Panc1 (cell line): ENCODE data around the gene SBK1. TPM values are rescaled to one million over a fixed set of nuclear protein-coding genes. Genes with fewer than 3 reads are reported as not detected.

Experiments used
- ATAC-seq: fragments of 200-7000 bp; cut with Tn5 transposase; 2 replicates; pipeline ENCODE4 v1.9.1; 2020; ENCODE audit warnings: mild to moderate bottlenecking, moderate library complexity
- BruUV-seq: library from RNA; stranded (reverse); fragments of 400-500 nt; replicated peaks from 2 replicates; lab custom pipeline; 2021; lab: Mats Ljungman, UMichigan
- CTCF ChIA-PET: fragments of 300-600 bp; sonication (Branson Sonifier 250); formaldehyde crosslinking; loops from one replicate; lab custom pipeline; 2022; ENCODE audit warnings: antibody characterized with exemption; lab: Charles Lee
- POLR2A ChIA-PET: fragments of 300-600 bp; sonication (Branson Sonifier 250); formaldehyde crosslinking; loops from one replicate; lab custom pipeline; 2022; ENCODE audit warnings: antibody characterized with exemption; lab: Charles Lee
- DNase-seq: peaks from one replicate; pipeline ENCODE4 v3.0.0-alpha.2; 2010; ENCODE audit warnings: low read depth, low spot score
- H3K27ac ChIP-seq: 2 replicates; pipeline ENCODE4 v1.5.1; 2011; ENCODE audit warnings: mild to moderate bottlenecking, low read length, inconsistent platforms
- H3K27me3 ChIP-seq: fragments of 200-500 bp; sonication (Bioruptor generic); 2 replicates; pipeline ENCODE4 v1.6.0; 2014; ENCODE audit warnings: low read length, inconsistent platforms; ENCODE audit not compliant: control insufficient read depth, insufficient read depth
- H3K36me3 ChIP-seq: fragments of 200-500 bp; sonication (Bioruptor generic); 2 replicates; pipeline ENCODE4 v1.5.1; 2014; ENCODE audit warnings: inconsistent platforms, mild to moderate bottlenecking, low read length, moderate library complexity; ENCODE audit not compliant: control insufficient read depth, insufficient read depth
- H3K4me1 ChIP-seq: 2 replicates; pipeline ENCODE4 v1.5.1; 2011; ENCODE audit warnings: inconsistent platforms, mild to moderate bottlenecking, low read length, moderate library complexity; ENCODE audit not compliant: control insufficient read depth, insufficient read depth
- H3K4me3 ChIP-seq, 2 experiments: 2 replicates each; pipeline ENCODE4 v1.5.1; 2011 to 2012; ENCODE audit warnings: low read depth in 2 of 2, low read length in 2 of 2, mild to moderate bottlenecking in 2 of 2, inconsistent platforms in 1 of 2, moderate library complexity in 1 of 2
- H3K9me3 ChIP-seq: fragments of 200-500 bp; sonication (Bioruptor generic); 2 replicates; pipeline ENCODE4 v1.5.1; 2014; ENCODE audit warnings: low read depth, mild to moderate bottlenecking, inconsistent platforms, low read length, moderate library complexity; ENCODE audit not compliant: control insufficient read depth, insufficient read depth
- POLR2AphosphoS5 ChIP-seq: IDR thresholded peaks from 2 replicates; pipeline ENCODE4 v1.6.1; 2012; ENCODE audit warnings: mild to moderate bottlenecking, low read depth, low read length, moderate library complexity
- REST ChIP-seq, 2 experiments: IDR thresholded peaks; 2 replicates each; pipeline ENCODE4 v1.6.1; 2011 to 2012; ENCODE audit warnings: low read depth in 2 of 2, control low read depth in 1 of 2, low read length in 1 of 2, mild to moderate bottlenecking in 1 of 2, moderate library complexity in 1 of 2; ENCODE audit not compliant: insufficient read depth in 1 of 2
- SIN3A ChIP-seq: IDR thresholded peaks from 2 replicates; pipeline ENCODE4 v1.6.1; 2012; ENCODE audit warnings: low read depth, mild to moderate bottlenecking, low read length, moderate library complexity, borderline replicate concordance; ENCODE audit not compliant: insufficient read depth
- TCF7L2 ChIP-seq: IDR thresholded peaks from 2 replicates; pipeline ENCODE4 v1.6.1; 2011; ENCODE audit warnings: mild to moderate bottlenecking, low read depth, low read length, inconsistent platforms
- in situ Hi-C: cut with HindIII; loops from 2 replicates; pipeline ENCODE4 v1.10.0; 2016; ENCODE audit warnings: low sequenced_read_pairs, low pct_unique_long_range_greater_than_20kb
- intact Hi-C: fragments of 100-400 bp; cut with micrococcal nuclease; formaldehyde crosslinking; loops from one replicate; pipeline ENCODE4 v1.10.0; 2022; ENCODE audit not compliant: unreplicated experiment
- total RNA-seq: library from RNA; stranded (reverse); gene quantifications from one replicate; pipeline ENCODE4 v1.2.1, GENCODE V29; 2021; ENCODE audit not compliant: unreplicated experiment

The SBK1 gene
- total RNA-seq, 1 experiment from 2014 or later = 2.4 TPM

- ATAC-seq (no peak), DNase-seq (no peak)
- BruUV-seq = no TSS peak
- Histone ChIP-seq H3K9me3 (no peaks in the 10 kb centered on the region), H3K4me3 (no peak overlapping the region), H3K27me3 (no peaks in the 10 kb centered on the region), H3K4me1 (no peaks in the 10 kb centered on the region), H3K36me3 (no peaks in the 10 kb centered on the region), H3K27ac (no peak overlapping the region)
- in situ Hi-C loops = no loop called here
- intact Hi-C loops = no loop called here
- TF ChIP-seq SIN3A = no peak
- TF ChIP-seq REST (IDR thresholded peaks at IDR 0.05; ENCODE audit: insufficient read depth in 1 of 2, low read depth in 2 of 2, low read length in 1 of 2) = no peak
- TF ChIP-seq POLR2AphosphoS5 = no peak
- ChIA-PET POLR2A (no interaction called here), CTCF (no interaction called here)
These were observed 9.3 kb downstream of the SBK1 start for GRCh38 chr16:28301620-28302019.

- ATAC-seq = no peak
- Histone ChIP-seq H3K27me3 (no peaks in the 10 kb centered on the region), H3K9me3 (no peaks in the 10 kb centered on the region), H3K4me1 (no peaks in the 10 kb centered on the region), H3K27ac (no peak overlapping the region), H3K36me3 (no peaks in the 10 kb centered on the region), H3K4me3 (no peak overlapping the region)
- ChIA-PET CTCF (interaction anchor here (2.2 kb wide), 1 partner anchor 18 kb away, joined by 11 read pairs; no protein-coding TSS in a partner anchor), POLR2A (no interaction called here)
- DNase-seq = no peak
- intact Hi-C loops (no loop called here), in situ Hi-C loops (no loop called here)
- TF ChIP-seq TCF7L2 = no peak
- no TSS peak for BruUV-seq
These were observed 10.8 kb downstream of the SBK1 start for GRCh38 chr16:28303132-28303531.

GRCh38 chr16:28304214-28304613 is 11.9 kb downstream of the SBK1 start:
- in situ Hi-C loops = no loop called here

More at GRCh38 chr16:28304214-28304613, 11.9 kb downstream of the SBK1 start:
- ChIA-PET CTCF (interaction anchor here (2.2 kb wide), 1 partner anchor 17 kb away, joined by 11 read pairs; no protein-coding TSS in a partner anchor), POLR2A (no interaction called here)
- Histone ChIP-seq H3K4me3 (no peak overlapping the region), H3K9me3 (no peaks in the 10 kb centered on the region), H3K27ac (no peak overlapping the region), H3K27me3 (no peaks in the 10 kb centered on the region), H3K4me1 (no peaks in the 10 kb centered on the region), H3K36me3 (no peaks in the 10 kb centered on the region)
- intact Hi-C loops = no loop called here
- ATAC-seq = no peak
- TF ChIP-seq REST (IDR thresholded peaks at IDR 0.05; ENCODE audit: insufficient read depth in 1 of 2, low read depth in 2 of 2, low read length in 1 of 2) = peak; percentile 97 to 98
- TF ChIP-seq TCF7L2 = no peak
- DNase-seq = no peak
- BruUV-seq = no TSS peak
